Measurements from ENCODE around the gene DNAJC15. TPM values are rescaled to one million over a fixed set of nuclear protein-coding genes. Genes with fewer than 3 reads are reported as not detected.

DNAJC15 gene
- total RNA-seq, 2 donors from 2014 or later: 7.6 to 10.7 TPM

DNA sequence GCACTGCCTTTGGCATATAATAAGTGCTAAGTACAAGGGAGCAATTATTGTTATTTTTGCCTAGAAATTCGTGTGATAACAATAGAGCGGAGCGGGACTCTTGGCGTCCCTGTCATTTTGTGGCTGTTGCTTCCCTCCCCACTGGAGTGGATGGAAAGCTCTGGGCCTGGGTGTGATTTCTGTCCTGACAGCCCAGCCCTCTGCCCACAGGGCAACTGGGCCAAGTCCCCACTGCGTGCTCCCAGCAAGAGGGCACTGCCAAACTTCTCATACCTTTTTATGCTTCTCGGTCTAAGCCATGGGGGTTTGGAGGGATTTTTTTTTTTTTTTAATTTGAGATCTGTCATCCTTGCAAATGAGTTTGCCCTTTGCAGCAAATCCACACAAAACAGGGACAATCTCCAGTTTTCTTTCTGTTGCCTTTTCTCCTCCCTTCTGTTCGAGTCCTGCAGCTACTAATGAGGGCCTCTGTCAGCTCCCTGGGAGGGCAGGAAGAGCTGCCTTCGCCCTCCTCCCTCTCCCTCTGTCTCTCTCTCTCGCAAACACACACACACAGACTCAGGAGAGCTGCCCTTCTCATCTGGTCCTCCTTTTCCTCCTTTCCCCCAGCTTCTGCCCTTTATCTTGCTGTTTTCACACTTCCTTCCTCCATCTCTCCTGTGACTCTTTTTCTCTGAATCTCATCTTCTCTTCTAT, 103.9 kb downstream of the DNAJC15 start:
- Histone ChIP-seq H3K27ac (no peak overlapping the region), H3K9me3 (no peaks in the 10 kb centered on the region), H3K36me3 (no peaks in the 10 kb centered on the region), H3K27me3 (replicated peaks; ENCODE audit: insufficient read depth) (no peaks in the 10 kb centered on the region), H3K4me3 (no peak overlapping the region), H3K4me1 (ENCODE audit: control insufficient read depth in 1 of 2, low read depth in 2 of 2) (peaks cover 0 to 10% of the 10 kb centered on the region in 2 donors)
- DNase-seq (ENCODE audit: low spot score) (no peak), ATAC-seq (ENCODE audit: insufficient number of reproducible peaks, low FRiP score, low read depth) (no peak)
- TF ChIP-seq, protein P1, sequence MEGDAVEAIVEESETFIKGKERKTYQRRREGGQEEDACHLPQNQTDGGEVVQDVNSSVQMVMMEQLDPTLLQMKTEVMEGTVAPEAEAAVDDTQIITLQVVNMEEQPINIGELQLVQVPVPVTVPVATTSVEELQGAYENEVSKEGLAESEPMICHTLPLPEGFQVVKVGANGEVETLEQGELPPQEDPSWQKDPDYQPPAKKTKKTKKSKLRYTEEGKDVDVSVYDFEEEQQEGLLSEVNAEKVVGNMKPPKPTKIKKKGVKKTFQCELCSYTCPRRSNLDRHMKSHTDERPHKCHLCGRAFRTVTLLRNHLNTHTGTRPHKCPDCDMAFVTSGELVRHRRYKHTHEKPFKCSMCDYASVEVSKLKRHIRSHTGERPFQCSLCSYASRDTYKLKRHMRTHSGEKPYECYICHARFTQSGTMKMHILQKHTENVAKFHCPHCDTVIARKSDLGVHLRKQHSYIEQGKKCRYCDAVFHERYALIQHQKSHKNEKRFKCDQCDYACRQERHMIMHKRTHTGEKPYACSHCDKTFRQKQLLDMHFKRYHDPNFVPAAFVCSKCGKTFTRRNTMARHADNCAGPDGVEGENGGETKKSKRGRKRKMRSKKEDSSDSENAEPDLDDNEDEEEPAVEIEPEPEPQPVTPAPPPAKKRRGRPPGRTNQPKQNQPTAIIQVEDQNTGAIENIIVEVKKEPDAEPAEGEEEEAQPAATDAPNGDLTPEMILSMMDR (IDR thresholded peaks at IDR 0.05): no peak

DNA sequence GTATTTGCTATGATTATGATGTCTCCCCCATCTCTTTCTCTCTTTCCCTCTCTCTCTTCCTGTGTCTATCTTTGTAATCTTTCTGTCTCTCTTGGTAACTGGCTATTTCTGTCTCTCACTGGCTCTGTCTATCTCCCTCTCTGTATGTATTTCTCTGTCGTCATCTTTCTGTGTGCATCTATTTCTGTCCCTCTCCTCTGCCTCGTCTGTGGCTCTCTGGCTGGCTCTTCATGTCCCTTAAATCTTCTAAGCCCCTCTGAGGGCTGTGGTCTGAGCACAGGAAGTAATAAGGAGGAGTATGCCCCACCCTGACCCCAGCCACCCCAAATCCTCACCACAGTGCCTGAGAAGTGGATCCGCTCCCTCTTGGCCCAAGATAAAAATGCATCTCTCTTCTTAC, 104.4 kb downstream of the DNAJC15 start:
- H3K4me3 ChIP-seq: no peak overlapping the region
- no peaks in the 10 kb centered on the region for H3K36me3 ChIP-seq
- peaks cover 0 to 10% of the 10 kb centered on the region in 2 donors for H3K4me1 ChIP-seq (ENCODE audit: control insufficient read depth in 1 of 2, low read depth in 2 of 2)
- H3K9me3 ChIP-seq: no peaks in the 10 kb centered on the region
- TF ChIP-seq, protein P1 (IDR thresholded peaks at IDR 0.05): no peak
- no peaks in the 10 kb centered on the region for H3K27me3 ChIP-seq (replicated peaks; ENCODE audit: insufficient read depth)
- DNase-seq (ENCODE audit: low spot score) (no peak), ATAC-seq (ENCODE audit: insufficient number of reproducible peaks, low FRiP score, low read depth) (no peak)
- H3K27ac ChIP-seq: no peak overlapping the region

- H3K27me3 ChIP-seq (replicated peaks; ENCODE audit: insufficient read depth): no peaks in the 10 kb centered on the region
- DNase-seq (ENCODE audit: low spot score): no peak
- H3K4me1 ChIP-seq (ENCODE audit: control insufficient read depth in 1 of 2, low read depth in 2 of 2): peaks cover 0 to 10% of the 10 kb centered on the region in 2 donors
- TF ChIP-seq, protein P1 (IDR thresholded peaks at IDR 0.05): no peak
- no peak overlapping the region for H3K4me3 ChIP-seq
- no peaks in the 10 kb centered on the region for H3K9me3 ChIP-seq
- no peak overlapping the region for H3K27ac ChIP-seq
- ATAC-seq (ENCODE audit: insufficient number of reproducible peaks, low FRiP score, low read depth): no peak
- H3K36me3 ChIP-seq: no peaks in the 10 kb centered on the region
Observed at GRCh38 chr13:43128504-43128961, 105.1 kb downstream of the DNAJC15 start.

GRCh38 chr13:43129066-43129465, 105.7 kb downstream of the DNAJC15 start:
- DNase-seq (ENCODE audit: low spot score) (no peak), ATAC-seq (ENCODE audit: insufficient number of reproducible peaks, low FRiP score, low read depth) (no peak)
- no peaks in the 10 kb centered on the region for H3K27me3 ChIP-seq (replicated peaks; ENCODE audit: insufficient read depth)
- no peak overlapping the region for H3K27ac ChIP-seq
- peaks cover 0 to 10% of the 10 kb centered on the region in 2 donors for H3K4me1 ChIP-seq (ENCODE audit: control insufficient read depth in 1 of 2, low read depth in 2 of 2)
- H3K9me3 ChIP-seq: no peaks in the 10 kb centered on the region
- H3K4me3 ChIP-seq: no peak overlapping the region
- no peaks in the 10 kb centered on the region for H3K36me3 ChIP-seq
- TF ChIP-seq, protein P1 (IDR thresholded peaks at IDR 0.05): no peak

DNA sequence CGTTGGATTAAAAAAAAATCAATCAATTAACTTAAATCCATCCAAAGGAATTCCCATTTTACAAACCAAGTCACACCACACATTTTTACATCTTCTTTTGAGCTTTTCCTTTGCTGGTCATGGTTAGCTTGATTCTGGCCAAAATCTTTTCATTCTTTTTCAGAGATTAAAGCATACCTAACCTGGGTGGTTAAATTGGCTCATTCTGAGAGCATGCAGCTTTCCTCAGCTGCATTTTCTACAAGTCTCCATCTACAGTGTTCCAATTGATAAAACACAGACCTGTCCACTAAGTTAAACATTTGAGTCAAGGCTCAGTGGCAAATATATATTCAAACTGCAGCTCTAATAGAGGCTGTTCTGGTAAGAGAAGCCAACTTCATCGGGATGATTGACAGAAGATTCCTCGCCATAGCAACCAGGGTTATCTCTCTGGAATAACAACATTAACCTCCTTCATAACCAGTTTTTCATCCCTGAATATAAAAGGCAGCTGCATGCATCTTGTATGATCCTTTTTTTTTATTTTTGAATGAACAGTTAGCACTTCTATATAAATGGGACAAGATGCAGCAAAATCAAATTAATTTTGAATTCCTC, 106.2 kb downstream of the DNAJC15 start:
- H3K4me3 ChIP-seq: no peak overlapping the region
- no peaks in the 10 kb centered on the region for H3K27me3 ChIP-seq (replicated peaks; ENCODE audit: insufficient read depth)

More for the DNA sequence above, 106.2 kb downstream of the DNAJC15 start:
- H3K4me1 ChIP-seq (ENCODE audit: control insufficient read depth in 1 of 2, low read depth in 2 of 2): peaks cover 0 to 10% of the 10 kb centered on the region in 2 donors
- TF ChIP-seq, protein P1 (IDR thresholded peaks at IDR 0.05): no peak
- no peaks in the 10 kb centered on the region for H3K36me3 ChIP-seq
- ATAC-seq (ENCODE audit: insufficient number of reproducible peaks, low FRiP score, low read depth): no peak
- DNase-seq (ENCODE audit: low spot score): no peak
- H3K9me3 ChIP-seq: no peaks in the 10 kb centered on the region
- no peak overlapping the region for H3K27ac ChIP-seq
